Activated CD4-positive, alpha-beta T cell treated with anti-CD3 and anti-CD28 coated beads, Interleukin-2, amount 10 ng/mL, durations not matched to agents 24 days and 14 days (primary cell): ENCODE data around the gene HEATR3. TPM values are rescaled to one million over a fixed set of nuclear protein-coding genes. Genes with fewer than 3 reads are reported as not detected.
A peak's percentile ranks its signal among the peaks of the same experiment; 100 is the strongest.

ENCODE experiments used
- DNase-seq: peaks from one replicate; pipeline ENCODE4 v3.0.0; 2022
- H3K27ac Mint-ChIP-seq: one replicate; pipeline ENCODE4 v1.8.0; 2022; ENCODE audit warnings: mild to moderate bottlenecking, mixed read lengths
- H3K27me3 Mint-ChIP-seq: one replicate; pipeline ENCODE4 v1.8.0; 2022; ENCODE audit warnings: mixed read lengths
- H3K36me3 Mint-ChIP-seq: one replicate; pipeline ENCODE4 v1.8.0; 2022; ENCODE audit warnings: low read depth, mild to moderate bottlenecking, mixed read lengths
- H3K4me1 Mint-ChIP-seq: one replicate; pipeline ENCODE4 v1.8.0; 2021; ENCODE audit warnings: mixed read lengths
- H3K4me3 Mint-ChIP-seq: one replicate; pipeline ENCODE4 v1.8.0; 2022; ENCODE audit warnings: mild to moderate bottlenecking, moderate library complexity, mixed read lengths
- H3K9me3 Mint-ChIP-seq: one replicate; pipeline ENCODE4 v1.8.0; 2021; ENCODE audit warnings: mixed read lengths
- intact Hi-C: fragments of 100-400 bp; cut with micrococcal nuclease; formaldehyde crosslinking; loops from one replicate; pipeline ENCODE4 v1.15.1; 2023
- total RNA-seq: library from RNA; stranded (reverse); gene quantifications from 2 replicates; pipeline ENCODE4 v1.2.3, GENCODE V29; 2022

HEATR3 gene, protein sequence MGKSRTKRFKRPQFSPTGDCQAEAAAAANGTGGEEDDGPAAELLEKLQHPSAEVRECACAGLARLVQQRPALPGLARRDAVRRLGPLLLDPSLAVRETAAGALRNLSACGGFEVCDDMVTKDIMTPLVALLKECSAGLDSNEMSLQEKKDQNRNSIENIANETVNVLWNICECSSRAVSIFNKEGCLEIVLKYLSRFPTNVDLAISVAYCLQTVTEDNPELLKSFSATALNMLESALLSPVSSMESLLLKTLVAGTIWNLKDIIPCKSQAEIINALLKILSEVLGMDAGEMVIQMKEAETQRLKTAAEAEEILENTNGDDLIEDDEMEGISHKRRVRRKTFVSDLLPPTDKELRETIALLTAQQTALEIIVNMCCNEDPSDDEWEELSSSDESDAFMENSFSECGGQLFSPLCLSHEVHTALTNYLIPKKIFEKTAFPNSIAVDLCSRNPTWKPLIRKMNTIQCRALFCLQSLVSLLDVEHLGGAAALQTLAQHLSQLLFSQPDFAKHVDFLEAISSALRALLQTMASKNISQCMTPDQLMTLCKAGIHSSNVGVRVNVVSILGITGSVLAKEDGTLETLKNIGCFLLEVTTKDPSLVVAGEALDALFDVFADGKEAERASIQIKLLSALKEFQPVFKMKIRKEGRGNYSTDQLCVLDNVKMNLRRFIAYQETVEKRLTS
- total RNA-seq, result 28.5 and 29.2 TPM in 2 replicates

DNA sequence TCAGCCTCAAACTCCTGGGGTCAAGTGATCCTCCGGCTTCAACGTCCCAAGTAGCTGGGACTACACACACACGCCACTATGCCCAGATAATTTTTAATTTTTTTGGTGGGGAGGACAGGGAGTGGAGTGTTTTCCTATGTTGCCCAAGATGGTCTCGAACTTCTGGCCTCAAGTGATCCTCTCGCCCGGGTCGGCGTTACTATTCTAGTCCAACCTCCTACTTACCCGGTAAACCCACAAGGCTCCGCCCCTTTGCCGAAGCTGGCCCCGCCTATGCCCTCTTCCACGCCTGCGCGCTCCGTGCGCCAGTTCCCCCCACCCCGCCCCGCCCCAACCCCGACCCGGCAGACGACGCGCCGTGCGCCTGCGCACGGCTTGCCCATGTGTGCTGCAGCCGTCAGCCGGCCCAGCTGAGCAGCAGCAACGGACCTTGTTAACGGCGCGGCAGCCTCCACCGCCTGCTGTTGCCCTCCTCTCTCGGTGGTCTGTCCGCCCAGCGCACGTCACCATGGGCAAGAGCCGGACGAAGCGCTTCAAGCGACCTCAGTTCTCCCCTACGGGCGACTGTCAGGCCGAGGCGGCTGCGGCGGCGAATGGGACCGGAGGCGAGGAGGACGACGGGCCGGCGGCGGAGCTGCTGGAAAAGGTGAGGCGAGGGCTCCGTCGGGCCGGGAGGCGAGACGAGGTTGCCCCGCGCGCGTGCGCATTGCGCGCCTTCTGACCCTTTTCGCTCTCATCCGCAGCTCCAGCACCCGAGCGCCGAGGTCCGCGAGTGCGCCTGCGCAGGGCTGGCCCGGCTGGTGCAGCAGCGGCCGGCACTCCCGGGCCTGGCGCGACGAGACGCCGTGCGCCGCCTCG is at the start of gene HEATR3:
HEATR3 (plus strand) TSS at position 347 of the 858 bp plus-strand sequence; CDS start at position 509, 162 bp downstream.
- H3K9me3 Mint-ChIP-seq, result no peaks in the 10 kb centered on the region
- peaks cover 25% of the 10 kb centered on the region for H3K36me3 Mint-ChIP-seq
- H3K27ac Mint-ChIP-seq, result peak within 1 kb of the TSS; percentile 94
- peaks cover 29% of the 10 kb centered on the region for H3K4me1 Mint-ChIP-seq
- DNase-seq, result peak; percentile 99
- H3K27me3 Mint-ChIP-seq, result no peaks in the 10 kb centered on the region
- intact Hi-C loops, result loop anchor here (1.0 to 5.0 kb wide), 3 partner anchors 41 to 209 kb away; partner anchors contain the start of genes CNEP1R1 and ZNF423
- H3K4me3 Mint-ChIP-seq, result peak within 1 kb of the TSS; percentile 84

DNA sequence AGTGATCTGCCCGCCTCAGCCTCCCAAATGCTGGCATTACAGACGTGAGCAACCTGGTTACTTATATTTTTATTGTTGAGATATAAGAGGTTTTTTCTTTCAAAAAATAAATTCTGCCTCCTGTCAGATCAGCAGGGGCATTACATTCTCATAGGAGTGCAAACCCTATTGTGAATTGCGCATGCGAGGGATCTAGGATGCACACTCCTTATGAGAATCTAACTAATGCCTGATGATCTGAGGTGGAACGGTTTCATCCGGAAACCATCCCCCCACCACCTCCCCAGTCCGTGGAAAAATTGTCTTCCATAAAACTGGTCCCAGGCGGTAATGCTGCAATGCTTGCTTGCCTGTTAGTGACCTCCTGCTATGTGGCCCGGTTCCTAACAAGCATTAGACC is 48.2 kb upstream of the HEATR3 start:
- no peaks in the 10 kb centered on the region for H3K36me3 Mint-ChIP-seq
- no peaks in the 10 kb centered on the region for H3K9me3 Mint-ChIP-seq
- H3K27me3 Mint-ChIP-seq, result peaks cover 19% of the 10 kb centered on the region
- no peak for DNase-seq
- intact Hi-C loops, result no loop called here
- H3K27ac Mint-ChIP-seq, result no peak overlapping the region
- no peaks in the 10 kb centered on the region for H3K4me1 Mint-ChIP-seq
- no peak overlapping the region for H3K4me3 Mint-ChIP-seq

DNA sequence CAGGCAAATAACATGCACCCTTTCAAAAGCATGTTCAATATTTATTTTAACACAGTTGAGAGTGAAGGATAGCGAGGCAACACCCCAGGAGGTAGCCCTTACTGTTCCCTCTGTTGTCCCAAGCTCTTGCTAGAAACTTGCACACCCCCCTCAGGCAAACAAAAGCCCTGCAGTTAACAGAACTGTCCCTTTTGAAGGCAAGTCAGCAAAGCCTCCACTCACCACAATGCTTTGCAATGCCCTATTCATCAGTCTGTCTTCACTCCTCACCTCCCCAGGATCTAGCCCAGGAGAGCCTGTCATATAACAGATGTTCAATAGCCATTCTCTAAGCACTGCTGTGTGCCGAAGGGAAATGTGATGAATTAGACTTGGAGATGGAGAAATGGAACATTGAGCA is 44.2 kb upstream of the HEATR3 start:
- no peak for DNase-seq
- Mint-ChIP-seq H3K9me3 (no peaks in the 10 kb centered on the region), H3K4me1 (peaks cover 10% of the 10 kb centered on the region), H3K4me3 (no peak overlapping the region), H3K27ac (no peak overlapping the region), H3K27me3 (peaks cover 13% of the 10 kb centered on the region), H3K36me3 (peaks cover 2% of the 10 kb centered on the region)
- intact Hi-C loops, result no loop called here

DNA sequence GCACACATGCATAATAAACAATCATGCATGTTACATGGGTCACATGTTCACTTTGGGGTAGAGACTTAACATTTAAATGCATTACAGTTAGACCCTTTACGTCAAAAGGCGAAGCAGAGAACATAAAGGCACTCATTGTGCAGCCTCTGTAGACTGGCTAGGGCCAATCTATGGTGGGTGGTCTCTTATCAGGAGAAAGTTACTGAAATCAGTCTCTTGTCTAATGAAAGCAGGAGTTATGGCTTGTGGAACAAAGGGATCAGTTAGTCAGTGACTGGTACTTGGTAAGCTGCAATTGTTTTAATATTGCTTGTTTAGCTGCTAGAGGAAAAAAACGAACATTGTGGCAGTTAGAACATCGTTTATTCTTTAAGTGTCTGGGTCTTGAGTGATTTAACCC is 42.1 kb upstream of the HEATR3 start:
- Mint-ChIP-seq H3K4me1 (peaks cover 14% of the 10 kb centered on the region), H3K9me3 (no peaks in the 10 kb centered on the region), H3K36me3 (peaks cover 2% of the 10 kb centered on the region), H3K27ac (no peak overlapping the region), H3K27me3 (peaks cover 13% of the 10 kb centered on the region), H3K4me3 (no peak overlapping the region)
- intact Hi-C loops, result loop anchor here (2.0 kb wide), 1 partner anchor 345 kb away; the partner anchor contains the start of gene BRD7
- DNase-seq, result no peak

DNA sequence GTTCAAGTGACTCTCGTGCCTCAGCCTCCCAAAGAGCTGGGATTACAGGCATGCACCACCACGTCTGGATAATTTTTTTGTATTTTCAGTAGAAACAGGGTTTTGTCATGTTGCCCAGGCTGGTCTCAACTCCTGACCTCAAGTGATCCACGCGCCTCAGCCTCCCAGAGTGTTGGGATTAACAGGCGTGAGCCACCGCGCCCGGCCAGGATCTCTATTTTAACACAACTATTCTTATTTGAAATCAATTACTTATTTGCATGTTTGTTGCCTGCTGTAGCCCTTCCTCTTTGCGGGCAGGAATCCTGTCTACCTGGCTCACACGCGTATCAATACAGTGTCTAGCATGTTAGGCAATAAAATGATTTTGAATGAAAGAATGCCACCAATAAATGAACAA is 41.6 kb upstream of the HEATR3 start:
- DNase-seq, result no peak
- no peak overlapping the region for H3K27ac Mint-ChIP-seq
- peaks cover 4% of the 10 kb centered on the region for H3K36me3 Mint-ChIP-seq
- no peaks in the 10 kb centered on the region for H3K9me3 Mint-ChIP-seq
- H3K4me3 Mint-ChIP-seq, result peak overlapping the region; percentile 97
- H3K4me1 Mint-ChIP-seq, result peaks cover 16% of the 10 kb centered on the region
- peaks cover 11% of the 10 kb centered on the region for H3K27me3 Mint-ChIP-seq
- intact Hi-C loops, result loop anchor here (2.0 kb wide), 1 partner anchor 345 kb away; the partner anchor contains the start of gene BRD7

DNA sequence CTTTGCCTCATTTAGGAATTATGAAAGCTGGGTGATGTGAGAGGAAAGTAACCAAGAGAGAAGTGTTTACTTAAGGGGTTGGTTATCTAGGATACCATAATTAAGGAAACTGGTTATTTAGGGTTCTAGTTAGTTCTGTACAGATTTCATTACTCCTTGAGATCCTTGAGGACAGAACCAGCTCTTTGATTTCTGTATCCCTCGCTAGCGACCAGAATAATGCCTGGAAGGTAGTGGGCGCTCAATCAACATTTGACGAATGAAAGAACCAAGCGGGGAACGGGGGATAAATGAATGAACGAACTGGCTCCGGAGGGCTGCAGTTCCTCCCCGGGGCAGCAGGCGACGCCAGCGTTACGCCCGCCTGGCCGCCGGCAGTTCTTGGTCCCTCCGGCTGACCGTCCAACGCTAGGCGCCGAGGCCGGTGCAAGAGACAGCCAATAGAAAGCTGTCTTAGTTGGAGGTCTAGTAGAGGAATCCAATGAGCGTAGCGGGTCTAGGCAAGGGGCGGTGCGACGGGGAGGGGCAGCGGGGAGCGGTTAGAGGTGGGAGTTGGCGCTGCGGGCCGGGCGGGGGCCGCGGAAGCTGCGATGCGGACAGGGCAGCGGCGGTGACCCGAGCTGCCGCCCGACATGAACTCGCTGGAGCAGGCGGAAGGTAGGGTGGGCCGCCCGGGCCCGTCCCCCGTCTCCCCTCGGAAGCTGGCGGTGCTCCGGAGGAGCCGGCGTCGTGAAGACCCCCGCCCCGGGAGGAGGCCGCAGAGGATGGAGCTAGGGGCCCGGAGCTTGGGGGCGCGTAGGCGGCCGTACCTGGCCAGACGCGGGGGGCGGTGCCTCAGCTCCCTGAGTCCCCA is 40.9 kb upstream of the HEATR3 start, which contains the start of gene CNEP1R1:
CNEP1R1 (plus strand) TSS at position 542 of the 853 bp plus-strand sequence; CDS start at position 633, 91 bp downstream.
- Mint-ChIP-seq H3K4me1 (peaks cover 17% of the 10 kb centered on the region), H3K9me3 (no peaks in the 10 kb centered on the region), H3K36me3 (peaks cover 5% of the 10 kb centered on the region), H3K4me3 (peak within 1 kb of the TSS; percentile 97), H3K27ac (peak within 1 kb of the TSS; percentile 88), H3K27me3 (peaks cover 11% of the 10 kb centered on the region)
- intact Hi-C loops, result loop anchor here (1.0 to 5.0 kb wide), 6 partner anchors 41 to 781 kb away; partner anchors contain the start of genes BRD7 and TENT4B
- peak; percentile 98 for DNase-seq

DNA sequence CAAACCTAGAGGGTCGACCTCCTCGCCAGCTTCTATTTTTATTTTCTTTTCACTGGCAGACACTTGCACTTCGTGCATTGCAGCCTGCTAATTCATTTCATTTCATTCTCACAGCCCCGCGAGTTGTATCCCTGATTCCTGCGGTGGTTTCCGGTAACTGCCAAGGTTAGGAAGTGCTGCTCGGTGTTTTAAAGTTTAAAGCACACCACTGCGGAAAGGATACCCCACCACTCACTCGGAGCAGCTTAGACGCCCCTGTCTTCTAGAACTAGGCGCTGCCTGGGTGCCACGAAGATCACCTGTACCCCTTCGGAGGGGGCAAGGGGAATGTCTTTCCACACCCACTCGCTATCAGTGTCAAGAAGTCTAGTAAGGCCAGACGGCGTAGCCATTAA is 40.2 kb upstream of the HEATR3 start:
- Mint-ChIP-seq H3K4me1 (peaks cover 17% of the 10 kb centered on the region), H3K36me3 (peaks cover 9% of the 10 kb centered on the region), H3K27me3 (peaks cover 11% of the 10 kb centered on the region), H3K9me3 (no peaks in the 10 kb centered on the region), H3K27ac (peak overlapping the region; percentile 85), H3K4me3 (peak overlapping the region; percentile 97)
- peak; percentile 78 for DNase-seq
- intact Hi-C loops, result loop anchor here (1.0 to 5.0 kb wide), 6 partner anchors 41 to 781 kb away; partner anchors contain the start of genes BRD7 and TENT4B

DNA sequence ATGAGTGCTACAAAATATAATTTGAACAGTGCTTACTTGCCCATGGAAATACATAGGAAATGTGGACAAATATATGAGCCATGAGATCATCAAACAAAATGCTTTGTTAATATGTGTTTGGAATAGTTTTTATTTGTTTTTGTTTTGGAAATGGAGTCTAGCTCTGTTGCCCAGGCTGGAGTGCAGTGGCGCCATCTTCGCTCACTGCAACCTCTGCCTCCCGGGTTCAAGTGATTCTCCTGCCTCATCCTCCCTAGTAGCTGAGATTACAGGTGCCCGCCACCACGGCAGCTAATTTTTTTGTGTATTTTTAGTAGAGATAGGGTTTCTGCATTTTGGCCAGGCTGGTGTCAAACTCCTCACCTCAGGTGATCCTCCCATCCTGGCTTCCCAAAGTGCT is 37.9 kb upstream of the HEATR3 start:
- Mint-ChIP-seq H3K27me3 (no peaks in the 10 kb centered on the region), H3K27ac (no peak overlapping the region), H3K36me3 (peaks cover 19% of the 10 kb centered on the region), H3K9me3 (no peaks in the 10 kb centered on the region), H3K4me1 (peaks cover 20% of the 10 kb centered on the region), H3K4me3 (no peak overlapping the region)
- intact Hi-C loops, result loop anchor here (5.0 kb wide), 1 partner anchor 639 kb away; no protein-coding TSS in a partner anchor
- DNase-seq, result no peak

DNA sequence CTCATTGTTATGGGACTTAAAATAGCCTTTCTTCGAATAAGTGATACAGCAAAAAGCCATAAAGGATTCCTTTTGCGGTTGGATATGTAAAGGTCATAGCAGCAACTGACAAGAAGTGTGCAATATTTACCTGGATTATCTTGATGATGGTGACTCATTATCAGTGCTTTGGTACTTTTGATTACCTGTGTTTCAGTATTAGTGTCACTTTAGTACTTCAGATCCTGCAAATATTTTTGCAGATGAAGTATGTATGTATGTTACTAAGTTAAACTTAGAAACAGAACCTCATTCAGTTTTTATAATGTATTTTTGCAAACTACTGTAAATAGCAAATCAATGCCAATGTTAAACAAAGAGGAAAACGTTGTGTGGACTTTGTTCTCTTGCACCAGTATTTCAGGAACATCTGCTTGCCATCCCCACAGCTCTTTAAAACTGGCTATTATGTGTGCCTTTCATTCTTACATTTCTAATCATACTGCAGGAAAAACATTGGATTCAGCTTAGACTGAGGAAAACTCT is 30.2 kb upstream of the HEATR3 start:
- no peak for DNase-seq
- H3K27ac Mint-ChIP-seq, result no peak overlapping the region
- no peak overlapping the region for H3K4me3 Mint-ChIP-seq
- intact Hi-C loops, result no loop called here
- H3K27me3 Mint-ChIP-seq, result no peaks in the 10 kb centered on the region
- peaks cover 10% of the 10 kb centered on the region for H3K4me1 Mint-ChIP-seq
- peaks cover 38% of the 10 kb centered on the region for H3K36me3 Mint-ChIP-seq
- H3K9me3 Mint-ChIP-seq, result no peaks in the 10 kb centered on the region

DNA sequence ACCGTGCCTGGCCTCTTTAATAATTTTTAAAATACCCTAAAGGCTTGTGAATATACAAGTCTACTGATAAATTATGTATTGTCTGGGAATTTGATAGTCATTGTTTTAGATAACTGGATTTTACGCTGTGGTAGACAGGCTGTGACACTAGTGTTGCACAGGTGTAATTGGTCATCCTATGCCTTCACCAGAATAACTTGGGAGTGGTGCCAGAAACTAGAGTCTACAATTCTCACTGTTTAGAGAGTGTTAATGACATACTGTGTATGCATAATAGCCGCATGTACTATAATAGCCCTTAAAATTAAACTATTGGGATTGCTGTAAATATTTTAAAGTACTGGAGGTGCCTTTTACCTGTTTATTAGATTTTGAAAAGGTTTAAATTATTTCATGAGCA is 29.3 kb upstream of the HEATR3 start:
- no peak overlapping the region for H3K4me3 Mint-ChIP-seq
- H3K36me3 Mint-ChIP-seq, result peaks cover 35% of the 10 kb centered on the region
- H3K27me3 Mint-ChIP-seq, result no peaks in the 10 kb centered on the region
- H3K27ac Mint-ChIP-seq, result no peak overlapping the region
- intact Hi-C loops, result no loop called here
- no peak for DNase-seq
- no peaks in the 10 kb centered on the region for H3K9me3 Mint-ChIP-seq
- peaks cover 7% of the 10 kb centered on the region for H3K4me1 Mint-ChIP-seq

DNA sequence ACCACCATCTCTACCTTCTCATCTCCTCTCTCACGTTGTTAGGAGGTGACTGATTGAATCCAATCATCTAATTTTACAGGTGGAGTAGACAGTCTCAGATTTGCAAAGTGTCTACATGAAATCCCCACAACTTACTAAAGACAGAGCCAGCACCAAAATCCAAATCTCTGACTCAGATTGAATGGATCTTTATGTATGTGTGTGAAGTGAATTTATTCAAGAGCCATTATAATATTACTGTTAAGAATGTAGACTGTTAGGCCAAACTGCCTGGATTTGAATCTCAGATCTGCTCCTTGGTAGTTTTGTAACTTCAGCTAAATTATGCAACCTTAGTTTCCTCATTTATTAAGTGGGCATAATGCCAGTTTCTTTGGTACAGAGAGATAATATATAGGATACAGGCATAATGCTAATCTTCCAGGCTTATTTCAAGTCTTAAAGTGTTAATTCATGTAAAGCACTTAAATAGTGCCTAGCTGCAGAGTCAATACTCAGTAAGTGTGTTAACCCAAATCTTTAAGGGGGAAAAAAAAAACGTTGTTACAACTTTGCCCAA is 28.0 kb upstream of the HEATR3 start:
- peaks cover under 1% of the 10 kb centered on the region for H3K27me3 Mint-ChIP-seq
- intact Hi-C loops, result no loop called here
- DNase-seq, result no peak
- H3K36me3 Mint-ChIP-seq, result peaks cover 29% of the 10 kb centered on the region
- no peaks in the 10 kb centered on the region for H3K9me3 Mint-ChIP-seq
- no peak overlapping the region for H3K27ac Mint-ChIP-seq
- H3K4me3 Mint-ChIP-seq, result no peak overlapping the region
- peaks cover 7% of the 10 kb centered on the region for H3K4me1 Mint-ChIP-seq

DNA sequence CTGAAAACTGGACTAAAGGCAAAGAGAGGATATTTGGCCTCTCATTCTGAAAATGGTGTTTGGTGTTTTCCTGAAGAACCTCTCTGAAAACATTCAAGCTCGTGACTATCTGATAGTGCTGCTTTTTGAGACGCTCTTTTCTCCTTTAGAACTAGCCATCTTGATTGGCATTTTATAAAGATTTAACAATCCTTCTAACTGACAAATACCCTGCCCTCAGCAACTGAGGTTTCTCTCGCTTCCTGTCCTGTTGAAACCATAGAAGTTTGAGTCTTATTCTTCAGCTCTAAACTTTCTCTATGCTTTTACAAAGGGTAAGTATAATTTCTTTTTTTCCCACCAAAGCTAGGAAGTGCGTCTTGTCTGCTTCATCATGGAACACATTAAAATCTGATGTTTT is 27.5 kb upstream of the HEATR3 start:
- H3K9me3 Mint-ChIP-seq, result no peaks in the 10 kb centered on the region
- H3K27me3 Mint-ChIP-seq, result peaks cover 4% of the 10 kb centered on the region
- H3K27ac Mint-ChIP-seq, result no peak overlapping the region
- peaks cover 7% of the 10 kb centered on the region for H3K4me1 Mint-ChIP-seq
- no peak for DNase-seq
- intact Hi-C loops, result no loop called here
- H3K4me3 Mint-ChIP-seq, result no peak overlapping the region
- peaks cover 26% of the 10 kb centered on the region for H3K36me3 Mint-ChIP-seq
